Suprapubic skin (tissue), 3 donors: ENCODE results near the gene CACNA1I.

Source experiments
- CTCF ChIP-seq, 2 donors: fragments of 200-600 bp in 1 of 2; fragments of 450-650 bp in 1 of 2; sonication (generic) in 1 of 2; IDR thresholded peaks; one replicate each; pipeline ENCODE4 v1.5.1; 2016 to 2019; ENCODE audit warnings: antibody characterized with exemption in 2 of 2, mild to moderate bottlenecking in 1 of 2, moderate library complexity in 1 of 2
- EP300 ChIP-seq: sonication (generic); formaldehyde crosslinking; IDR thresholded peaks from one replicate; pipeline ENCODE4 v1.6.1; 2017; ENCODE audit warnings: antibody characterized with exemption
- POLR2A ChIP-seq, 2 donors: fragments of 450-650 bp; IDR thresholded peaks; one replicate each; pipeline ENCODE4 v1.6.1; 2017; ENCODE audit warnings: antibody characterized with exemption in 2 of 2, mild to moderate bottlenecking in 2 of 2, moderate library complexity in 2 of 2

GRCh38 chr22:39569066-39569465 is 1.5 kb upstream of the CACNA1I start:
- TF ChIP-seq CTCF (IDR thresholded peaks at IDR 0.05) (no peak), POLR2A (IDR thresholded peaks at IDR 0.05) (no peak), EP300 (no peak)
